HG02588 (cell line): Measurements from ENCODE around the gene CRKL.
"Not testable (repeated sequence)": the region's sequence is repeated elsewhere in the genome, so short reads cannot be mapped to it uniquely, and the experiment has no call there.

Source experiments
- ATAC-seq: cut with Tn5 transposase; IDR thresholded peaks from one replicate; pipeline ENCODE4 v1.9.1; 2021; ENCODE audit warnings: mild to moderate bottlenecking, moderate library complexity; ENCODE audit not compliant: unreplicated experiment

The CRKL gene, protein sequence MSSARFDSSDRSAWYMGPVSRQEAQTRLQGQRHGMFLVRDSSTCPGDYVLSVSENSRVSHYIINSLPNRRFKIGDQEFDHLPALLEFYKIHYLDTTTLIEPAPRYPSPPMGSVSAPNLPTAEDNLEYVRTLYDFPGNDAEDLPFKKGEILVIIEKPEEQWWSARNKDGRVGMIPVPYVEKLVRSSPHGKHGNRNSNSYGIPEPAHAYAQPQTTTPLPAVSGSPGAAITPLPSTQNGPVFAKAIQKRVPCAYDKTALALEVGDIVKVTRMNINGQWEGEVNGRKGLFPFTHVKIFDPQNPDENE

GRCh38 chr22:20916916-20917810, at the start of gene CRKL:
TSS of gene CRKL (plus strand) at chr22:20917407. CDS start at chr22:20917935, 528 bp downstream.
- peak; percentile 94 for ATAC-seq

DNA sequence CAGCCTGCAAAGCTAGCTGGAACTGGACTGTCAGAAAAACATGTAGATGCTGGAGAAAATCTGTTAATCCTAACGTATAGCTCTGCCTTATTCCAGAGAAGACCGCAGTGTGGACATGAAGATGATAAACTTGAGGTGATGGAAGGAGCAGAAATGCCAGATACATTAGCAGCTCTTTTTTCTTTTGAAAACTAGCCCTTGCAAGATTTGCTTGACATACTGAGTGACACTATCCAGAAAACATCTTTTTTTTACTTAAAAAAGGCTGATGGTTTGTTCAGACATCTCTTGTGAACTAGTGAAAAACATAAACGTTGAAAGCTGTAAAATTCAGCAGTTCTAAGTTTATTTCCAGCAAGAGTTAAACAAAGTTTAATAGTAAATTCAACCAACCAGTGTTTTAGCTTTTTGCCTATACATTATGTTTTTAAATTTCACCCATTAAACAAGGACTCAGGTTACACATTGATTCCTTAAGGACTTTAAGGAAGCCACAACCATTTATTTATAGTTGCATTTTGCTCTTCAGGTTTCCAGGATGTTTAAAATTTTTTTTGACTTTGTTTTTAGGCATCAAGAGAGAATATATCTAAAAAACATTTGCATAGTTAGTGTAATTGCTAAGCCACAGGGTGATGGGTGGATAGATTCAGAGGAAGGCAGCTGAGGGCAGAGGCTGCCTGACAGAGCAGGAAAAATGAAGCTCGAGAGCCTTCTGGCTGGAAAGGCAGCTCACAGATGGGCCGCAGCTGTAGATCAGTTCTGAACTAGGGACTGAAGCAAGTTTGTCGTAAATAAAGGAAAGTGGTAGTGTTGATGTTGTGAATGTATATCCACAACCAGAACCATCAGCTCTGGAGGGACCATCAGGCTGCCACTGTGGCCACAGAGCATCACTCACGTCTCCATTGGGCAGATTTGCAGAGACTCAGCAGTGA, 48.9 kb upstream of the CRKL start:
- ATAC-seq, result no peak

DNA sequence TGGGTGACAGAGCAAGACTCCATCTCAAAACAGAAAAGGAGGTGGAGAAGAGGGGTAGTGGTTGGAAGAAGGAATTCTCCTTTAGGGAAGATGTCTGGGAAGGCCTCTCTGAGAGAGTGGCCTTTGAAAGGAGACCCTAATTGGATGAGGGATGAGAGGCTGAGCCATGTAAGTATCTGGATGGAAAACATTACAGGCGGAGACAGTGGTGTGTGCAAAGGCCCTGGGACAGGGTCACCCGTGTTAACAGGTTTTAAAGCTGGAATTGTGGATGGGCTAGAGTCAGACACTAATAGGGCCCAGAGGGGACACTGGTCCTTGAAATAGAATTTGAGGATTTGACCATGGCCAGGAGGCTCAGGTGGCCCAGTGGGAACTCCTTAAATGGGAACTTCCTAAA, 48.0 kb upstream of the CRKL start:
- ATAC-seq, result no peak

- ATAC-seq, result no peak
These were observed 44.0 kb upstream of the CRKL start for GRCh38 chr22:20873214-20873613.

GRCh38 chr22:20875296-20875695, 41.9 kb upstream of the CRKL start:
- no peak for ATAC-seq

DNA sequence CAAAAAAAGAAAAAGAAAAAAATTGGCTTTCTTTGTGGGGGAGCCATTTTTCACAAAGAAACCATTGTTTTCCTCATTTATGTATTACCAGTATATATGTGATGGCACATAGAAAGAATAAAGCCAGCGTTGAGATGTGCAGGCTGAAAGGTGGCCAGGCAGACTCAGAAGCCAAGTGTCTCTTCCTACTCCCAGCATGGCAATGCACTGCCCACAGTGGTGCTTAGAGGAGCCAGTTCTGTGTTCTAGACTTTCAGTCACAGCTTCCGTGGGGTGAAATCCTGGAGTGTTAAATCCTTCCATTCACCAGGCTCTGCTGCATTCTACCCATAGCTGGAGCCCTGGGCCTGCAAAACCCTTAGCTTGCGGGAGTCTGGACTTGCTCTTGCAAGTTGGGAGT, 39.5 kb upstream of the CRKL start:
- no peak for ATAC-seq

GRCh38 chr22:20881231-20881630, 36.0 kb upstream of the CRKL start:
- ATAC-seq, result no peak

DNA sequence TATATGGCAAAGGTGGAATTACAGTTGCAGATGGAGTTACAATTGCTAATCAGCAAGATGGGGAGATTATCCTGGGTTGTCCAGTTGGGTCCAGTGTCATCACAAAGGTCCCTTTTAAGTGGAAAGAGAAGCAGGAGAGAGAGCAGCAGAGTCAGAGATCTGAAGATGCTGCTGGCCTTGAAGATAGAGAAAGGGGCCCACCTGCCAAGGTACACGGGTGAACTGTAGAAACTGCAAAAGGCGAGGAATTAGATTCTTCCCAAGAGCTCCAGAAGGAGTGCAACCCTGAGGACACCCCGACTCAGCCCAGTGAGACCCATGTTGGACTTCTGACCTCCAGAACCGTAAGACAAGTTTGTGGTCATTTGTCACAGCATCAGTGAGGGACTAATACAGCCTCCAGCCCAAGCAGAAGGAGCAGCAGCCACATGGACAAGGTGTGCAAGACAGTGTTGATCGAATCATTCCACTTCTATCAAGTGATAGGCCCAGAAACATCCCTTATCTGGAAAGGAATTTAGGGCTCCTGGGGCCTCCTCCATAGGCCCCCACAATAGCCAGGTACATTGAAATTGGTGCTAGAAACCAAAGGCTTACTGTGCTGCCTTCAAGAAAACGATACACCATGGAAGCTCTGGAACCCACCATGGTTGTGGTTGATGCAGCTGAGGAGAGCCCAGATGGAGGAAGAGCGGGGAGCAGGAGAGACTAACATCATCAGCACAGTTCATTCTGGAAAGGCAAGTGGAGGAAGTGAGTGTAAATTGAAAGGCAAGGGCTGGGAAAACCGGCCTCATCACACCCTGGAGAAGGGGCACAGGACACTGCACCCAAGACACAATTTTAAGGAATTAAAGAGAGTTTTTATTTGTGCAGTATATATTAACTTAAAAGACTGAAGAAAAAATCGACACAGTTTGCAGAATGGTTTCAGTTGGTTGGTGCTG, 35.1 kb upstream of the CRKL start:
- no peak for ATAC-seq

DNA sequence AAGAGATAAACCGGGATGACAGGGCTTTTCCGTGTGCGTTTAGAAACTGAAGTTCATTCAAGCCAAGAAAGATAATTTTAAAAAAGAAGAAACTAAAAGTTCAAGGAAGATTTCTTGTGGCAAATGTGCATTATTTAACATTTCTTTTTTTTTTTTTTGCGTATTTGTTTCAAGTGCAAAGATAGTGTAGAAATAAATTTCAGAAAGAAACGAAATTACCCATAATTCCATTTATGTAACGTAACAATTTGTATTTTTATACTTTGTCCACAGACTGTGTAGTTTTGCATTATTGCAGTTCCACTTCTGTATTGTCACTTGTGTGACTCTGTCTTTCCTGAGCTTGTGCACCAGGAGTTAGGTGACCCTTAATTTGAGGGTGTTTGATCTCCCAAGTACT, 34.4 kb upstream of the CRKL start:
- ATAC-seq, result no peak

- no peak for ATAC-seq
These were observed 32.8 kb upstream of the CRKL start for GRCh38 chr22:20884454-20884853.

DNA sequence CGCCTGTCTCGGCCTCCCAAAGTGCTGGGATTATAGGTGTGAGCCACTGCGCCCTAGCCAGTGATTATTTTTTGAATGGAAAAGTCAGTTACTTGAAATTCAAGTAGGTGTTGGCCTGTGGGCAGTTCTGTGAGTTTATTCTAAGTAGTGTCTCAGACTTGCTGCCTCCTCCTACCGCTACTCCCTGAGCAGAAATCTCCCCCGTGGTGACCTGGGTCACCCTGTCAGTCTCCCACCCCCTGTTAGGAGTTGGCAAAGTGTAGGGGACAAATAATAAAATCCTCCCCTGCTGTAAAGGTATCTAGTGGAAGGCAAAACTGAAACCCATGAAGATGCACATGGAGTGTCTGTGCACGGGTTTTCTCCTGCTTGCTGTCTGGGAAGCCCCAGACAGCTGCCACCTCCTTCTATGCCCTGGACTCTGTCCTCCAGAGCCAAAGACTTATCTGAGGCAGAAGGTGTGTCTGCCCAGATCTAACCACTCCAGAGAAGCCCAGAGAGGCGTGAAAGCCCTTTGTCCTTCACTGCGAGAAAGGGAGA, 32.1 kb upstream of the CRKL start:
- no peak for ATAC-seq

GRCh38 chr22:20885557-20886323, 31.5 kb upstream of the CRKL start:
- ATAC-seq, result no peak

- ATAC-seq, result no peak
These were observed 29.8 kb upstream of the CRKL start for GRCh38 chr22:20887375-20887774.

- no peak for ATAC-seq
These were observed 28.0 kb upstream of the CRKL start for GRCh38 chr22:20889025-20889704.

DNA sequence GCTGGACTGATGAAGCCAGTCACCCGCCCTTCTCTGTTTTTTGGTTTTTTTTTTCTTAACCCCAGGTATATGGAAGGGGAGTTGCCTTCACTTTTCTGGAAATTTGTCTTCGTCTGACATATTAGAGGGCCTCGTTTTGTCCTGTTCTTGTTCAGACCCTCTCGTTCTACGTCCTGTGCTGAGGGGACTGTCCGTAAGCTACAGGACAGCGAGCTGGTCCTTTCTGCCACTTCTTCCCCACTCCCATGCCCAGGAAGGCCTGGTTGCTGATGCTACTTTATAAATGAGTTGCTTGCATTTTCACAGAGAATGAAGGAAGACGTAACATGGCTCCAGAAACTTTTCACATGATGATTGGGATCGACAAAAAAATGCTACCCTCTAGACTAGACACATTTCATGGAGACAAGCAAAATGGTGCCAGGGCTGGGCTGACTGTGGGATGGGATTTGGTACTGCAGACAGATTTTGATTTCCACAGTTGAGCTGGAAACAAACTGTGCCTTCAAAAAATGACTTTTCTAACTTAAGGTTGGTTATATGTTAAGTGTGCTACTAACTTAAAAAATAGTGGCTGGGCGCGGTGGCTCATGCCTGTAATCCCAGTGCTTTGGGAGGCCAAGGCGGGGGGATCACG, 27.2 kb upstream of the CRKL start:
- ATAC-seq, result no peak

- no peak for ATAC-seq
These were observed 26.2 kb upstream of the CRKL start for GRCh38 chr22:20890975-20891374.

- ATAC-seq, result not testable (repeated sequence)
These were observed 19.5 kb upstream of the CRKL start for GRCh38 chr22:20897737-20898136.
